Measurements from ENCODE around the gene QPCTL.

DNA sequence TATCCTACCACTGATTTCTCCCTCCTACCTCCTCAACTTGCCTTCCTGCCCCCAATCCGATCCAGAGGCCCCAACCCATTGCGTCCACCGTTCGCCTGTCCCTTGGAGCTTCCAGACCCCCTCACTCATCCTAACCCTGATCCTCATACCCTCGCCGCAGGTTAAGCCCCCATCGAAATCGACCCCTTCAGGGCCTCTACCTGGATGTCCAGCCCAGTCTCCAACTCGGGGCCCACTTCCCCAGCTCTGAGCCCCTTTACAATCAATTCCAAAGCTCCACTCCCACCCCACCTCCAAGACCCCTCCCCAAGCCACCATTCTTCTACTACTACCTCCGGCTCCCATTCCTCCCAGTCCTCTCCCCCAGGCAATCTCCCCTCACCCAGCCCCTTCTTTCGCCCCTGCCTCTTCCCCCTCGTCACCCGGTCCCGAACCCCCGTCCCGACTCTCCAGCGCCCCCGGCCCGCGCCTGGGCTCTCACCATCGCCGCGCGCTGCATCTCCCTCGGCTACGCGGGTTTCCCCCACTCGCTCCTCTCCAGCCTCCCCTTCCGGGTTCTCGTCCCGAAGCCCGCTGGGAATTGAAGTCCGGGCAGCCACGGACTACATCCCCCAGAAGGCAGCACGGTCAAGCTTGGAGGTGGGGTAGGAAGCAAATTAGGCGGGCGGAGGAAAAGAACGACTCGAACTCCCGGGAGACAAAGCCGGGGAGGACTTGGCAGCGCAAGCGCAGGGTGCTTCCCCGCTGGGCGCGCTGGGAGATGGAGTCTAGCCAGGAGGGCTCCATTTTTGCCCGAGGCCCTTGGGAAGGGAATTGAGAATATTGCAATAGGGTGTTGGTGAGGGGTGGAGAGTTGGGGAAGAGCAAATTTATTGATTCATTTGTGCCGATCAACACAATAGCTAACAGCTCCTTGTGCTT, 38.2 kb downstream of the QPCTL start, which contains the start of gene FBXO46:
- TF ChIP-seq, protein P1, sequence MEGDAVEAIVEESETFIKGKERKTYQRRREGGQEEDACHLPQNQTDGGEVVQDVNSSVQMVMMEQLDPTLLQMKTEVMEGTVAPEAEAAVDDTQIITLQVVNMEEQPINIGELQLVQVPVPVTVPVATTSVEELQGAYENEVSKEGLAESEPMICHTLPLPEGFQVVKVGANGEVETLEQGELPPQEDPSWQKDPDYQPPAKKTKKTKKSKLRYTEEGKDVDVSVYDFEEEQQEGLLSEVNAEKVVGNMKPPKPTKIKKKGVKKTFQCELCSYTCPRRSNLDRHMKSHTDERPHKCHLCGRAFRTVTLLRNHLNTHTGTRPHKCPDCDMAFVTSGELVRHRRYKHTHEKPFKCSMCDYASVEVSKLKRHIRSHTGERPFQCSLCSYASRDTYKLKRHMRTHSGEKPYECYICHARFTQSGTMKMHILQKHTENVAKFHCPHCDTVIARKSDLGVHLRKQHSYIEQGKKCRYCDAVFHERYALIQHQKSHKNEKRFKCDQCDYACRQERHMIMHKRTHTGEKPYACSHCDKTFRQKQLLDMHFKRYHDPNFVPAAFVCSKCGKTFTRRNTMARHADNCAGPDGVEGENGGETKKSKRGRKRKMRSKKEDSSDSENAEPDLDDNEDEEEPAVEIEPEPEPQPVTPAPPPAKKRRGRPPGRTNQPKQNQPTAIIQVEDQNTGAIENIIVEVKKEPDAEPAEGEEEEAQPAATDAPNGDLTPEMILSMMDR (IDR thresholded peaks at IDR 0.05; ENCODE audit: insufficient read depth, low read depth, low read length): no peak
- TF ChIP-seq EZH2 (IDR thresholded peaks at IDR 0.05; ENCODE audit: insufficient read depth, low read length): no peak
